NCI-H1436 (cell line): ENCODE measurements around the gene THSD4.
A peak's percentile ranks its signal among the peaks of the same experiment; 100 is the strongest.

ENCODE experiments used
- DNase-seq: peaks from one replicate; lab custom pipeline; 2025; lab: John Stamatoyannopoulos, UW

The THSD4 gene

GRCh38 chr15:71098920-71099319 lies 16.4 kb upstream of the THSD4 start:
- DNase-seq, result no peak

GRCh38 chr15:71103102-71103676 lies 12.1 kb upstream of the THSD4 start:
- DNase-seq, result peak; percentile 9

- DNase-seq, result no peak
Measured at GRCh38 chr15:71104636-71105035, 10.6 kb upstream of the THSD4 start.

GRCh38 chr15:71105444-71105843 lies 9.8 kb upstream of the THSD4 start:
- no peak for DNase-seq

- DNase-seq, result no peak
Measured at GRCh38 chr15:71106802-71107500, 8.3 kb upstream of the THSD4 start.

GRCh38 chr15:71107501-71107815 lies 7.8 kb upstream of the THSD4 start:
- no peak for DNase-seq

GRCh38 chr15:71109130-71109529 lies 6.1 kb upstream of the THSD4 start:
- no peak for DNase-seq

GRCh38 chr15:71109905-71110304 lies 5.4 kb upstream of the THSD4 start:
- DNase-seq, result no peak

- DNase-seq, result no peak
Measured at GRCh38 chr15:71110405-71111180, 4.7 kb upstream of the THSD4 start.

GRCh38 chr15:71111181-71111565 lies 4.1 kb upstream of the THSD4 start:
- no peak for DNase-seq

GRCh38 chr15:71111950-71112349 lies 3.3 kb upstream of the THSD4 start:
- no peak for DNase-seq

- DNase-seq, result no peak
Measured at GRCh38 chr15:71112429-71112828, 2.8 kb upstream of the THSD4 start.

GRCh38 chr15:71114066-71114680 lies 1.1 kb upstream of the THSD4 start:
- no peak for DNase-seq

GRCh38 chr15:71115567-71116351 lies 488 bp downstream of the THSD4 start:
- peak; percentile 19 for DNase-seq

GRCh38 chr15:71116366-71116765 lies 1.1 kb downstream of the THSD4 start:
- no peak for DNase-seq

- no peak for DNase-seq
Measured at GRCh38 chr15:71116942-71117341, 1.7 kb downstream of the THSD4 start.

- DNase-seq, result no peak
Measured at GRCh38 chr15:71117714-71118305, 2.5 kb downstream of the THSD4 start.

- DNase-seq, result no peak
Measured at GRCh38 chr15:71118345-71118744, 3.1 kb downstream of the THSD4 start.

- no peak for DNase-seq
Measured at GRCh38 chr15:71118881-71119632, 3.8 kb downstream of the THSD4 start.

- no peak for DNase-seq
Measured at GRCh38 chr15:71120428-71120944, 5.2 kb downstream of the THSD4 start.

- no peak for DNase-seq
Measured at GRCh38 chr15:71121442-71121841, 6.2 kb downstream of the THSD4 start.
